ENCODE results near the gene CHAF1A. TPM values are rescaled to one million over a fixed set of nuclear protein-coding genes. Genes with fewer than 3 reads are reported as not detected.

Gene CHAF1A
- total and polyA plus RNA-seq, 2 experiments from 2014 or later = 113 to 125 TPM

- TF ChIP-seq ZNF462 (CRISPR knock-in tag; IDR thresholded peaks at IDR 0.05) (no peak), EZH2phosphoT487 (IDR thresholded peaks at IDR 0.05; ENCODE audit: unreplicated experiment) (no peak)
Measured at GRCh38 chr19:4371247-4372164, 30.9 kb upstream of the CHAF1A start (continued).

GRCh38 chr19:4372165-4373012 lies 30.1 kb upstream of the CHAF1A start:
- H3K9me2 ChIP-seq (ENCODE audit: insufficient read depth) = no peaks in the 10 kb centered on the region
- H3K27ac ChIP-seq (ENCODE audit: low read depth) = no peak overlapping the region
- Mint-ChIP-seq H3K27me3 (ENCODE audit: insufficient read depth, low read depth, poor library complexity) (peaks cover 28% of the 10 kb centered on the region), H3K27ac (no peak overlapping the region), H3K36me3 (ENCODE audit: low read depth) (no peaks in the 10 kb centered on the region), H3K4me1 (peaks cover 51% of the 10 kb centered on the region), H3K4me3 (no peak overlapping the region), H3K9me3 (no peaks in the 10 kb centered on the region)
- H3K4me1 ChIP-seq (ENCODE audit: insufficient read depth) = peaks cover 39% of the 10 kb centered on the region
- DNase-seq (ENCODE audit: low spot score) (no peak), ATAC-seq (no peak)
- peaks cover 22% of the 10 kb centered on the region; the same call in 1 of the 2 replicates for H4K20me1 ChIP-seq (replicated peaks; ENCODE audit: insufficient read depth)
- H3K4me3 ChIP-seq = no peak overlapping the region
- 0 out of 2 replicates have a peak, but pooled peaks cover 13% of the 10 kb centered on the region for H3F3A ChIP-seq (replicated peaks; ENCODE audit: low read depth)
- peaks cover 61% of the 10 kb centered on the region for H3K79me2 ChIP-seq (replicated peaks; ENCODE audit: insufficient read depth)
- H3K4me2 ChIP-seq = no peak overlapping the region
- no peaks in the 10 kb centered on the region for H3K27me3 ChIP-seq (ENCODE audit: insufficient read depth)
- H2AFZ ChIP-seq = no peak overlapping the region
- no peaks in the 10 kb centered on the region for H3K36me3 ChIP-seq (ENCODE audit: insufficient read depth)
- TF ChIP-seq ZNF331 (CRISPR knock-in tag; IDR thresholded peaks at IDR 0.05; ENCODE audit: low read depth) (no peak), POLR2AphosphoS5 (IDR thresholded peaks at IDR 0.05; ENCODE audit: low read depth) (no peak), NANOG (IDR thresholded peaks at IDR 0.05; ENCODE audit: borderline replicate concordance) (no peak), EZH2phosphoT487 (IDR thresholded peaks at IDR 0.05; ENCODE audit: unreplicated experiment) (no peak), JUNB (IDR thresholded peaks at IDR 0.05; ENCODE audit: unreplicated experiment) (no peak), ZNF462 (CRISPR knock-in tag; IDR thresholded peaks at IDR 0.05) (no peak)

Measured in GM23338 (cell line).